GM21447 (cell line): ENCODE measurements around the gene GOLGA8J.
"Not testable (repeated sequence)": the region's sequence is repeated elsewhere in the genome, so short reads cannot be mapped to it uniquely, and the experiment has no call there.

ENCODE experiments used
- ATAC-seq: cut with Tn5 transposase; IDR thresholded peaks from one replicate; pipeline ENCODE4 v1.9.1; 2021; ENCODE audit not compliant: unreplicated experiment

Gene GOLGA8J, protein sequence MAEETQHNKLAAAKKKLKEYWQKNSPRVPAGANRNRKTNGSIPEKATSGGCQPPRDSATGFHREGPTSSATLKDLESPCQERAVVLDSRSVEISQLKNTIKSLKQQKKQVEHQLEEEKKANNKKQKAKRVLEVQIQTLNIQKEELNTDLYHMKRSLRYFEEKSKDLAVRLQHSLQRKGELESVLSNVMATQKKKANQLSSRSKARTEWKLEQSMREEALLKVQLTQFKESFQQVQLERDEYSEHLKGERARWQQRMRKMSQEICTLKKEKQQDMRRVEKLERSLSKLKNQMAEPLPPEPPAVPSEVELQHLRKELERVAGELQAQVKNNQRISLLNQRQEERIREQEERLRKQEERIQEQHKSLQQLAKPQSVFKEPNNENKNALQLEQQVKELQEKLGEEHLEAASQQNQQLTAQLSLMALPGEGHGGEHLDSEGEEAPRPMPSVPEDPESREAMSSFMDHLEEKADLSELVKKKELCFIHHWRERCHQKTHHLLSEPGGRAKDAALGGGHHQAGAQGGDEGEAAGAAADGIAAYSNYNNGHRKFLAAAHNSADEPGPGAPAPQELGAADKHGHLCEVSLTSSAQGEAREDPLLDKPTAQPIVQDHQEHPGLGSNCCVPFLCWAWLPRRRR

DNA sequence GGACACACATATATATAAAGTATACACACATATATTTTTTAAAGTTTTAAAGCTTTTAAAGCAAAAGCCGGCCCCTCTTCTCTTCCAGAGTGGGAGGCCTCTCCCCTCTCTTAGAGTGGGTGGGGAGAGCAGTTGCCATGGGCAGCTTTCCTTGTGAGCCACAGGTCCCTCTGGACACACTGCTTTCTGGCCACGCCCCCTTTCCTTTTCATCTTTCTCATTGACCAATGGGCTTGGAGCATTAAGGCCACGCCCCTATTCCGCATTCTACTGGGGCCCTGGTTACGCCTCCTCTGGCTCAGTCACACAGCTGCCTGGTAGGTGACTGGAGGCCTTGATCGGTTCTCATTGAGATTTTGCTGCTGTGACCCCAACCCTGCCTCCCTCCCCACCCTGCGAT is at the start of gene GOLGA8J:
GOLGA8J (plus strand) TSS at position 301 of the 400 bp plus-strand sequence; CDS start at position 399, 98 bp downstream.
- not testable (repeated sequence) for ATAC-seq

DNA sequence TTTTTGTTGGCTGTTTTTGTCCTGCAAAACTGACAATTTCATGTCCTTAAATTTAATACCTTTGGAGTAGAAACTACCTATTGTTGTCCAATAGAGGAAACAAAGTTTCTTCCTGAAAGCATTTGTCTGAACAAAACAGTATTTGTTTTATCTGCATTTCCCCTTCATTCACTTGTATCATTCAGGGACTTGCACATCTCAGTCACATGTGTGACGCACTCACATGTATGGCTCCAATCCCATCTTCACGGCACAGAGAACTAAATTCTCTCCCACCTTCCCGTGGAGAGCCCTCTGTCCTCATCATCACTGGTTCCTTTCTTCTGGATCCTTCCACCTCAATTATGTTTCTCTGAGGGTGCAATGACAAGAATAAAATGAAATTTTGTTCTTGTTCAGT is 49.5 kb upstream of the GOLGA8J start:
- no peak for ATAC-seq

DNA sequence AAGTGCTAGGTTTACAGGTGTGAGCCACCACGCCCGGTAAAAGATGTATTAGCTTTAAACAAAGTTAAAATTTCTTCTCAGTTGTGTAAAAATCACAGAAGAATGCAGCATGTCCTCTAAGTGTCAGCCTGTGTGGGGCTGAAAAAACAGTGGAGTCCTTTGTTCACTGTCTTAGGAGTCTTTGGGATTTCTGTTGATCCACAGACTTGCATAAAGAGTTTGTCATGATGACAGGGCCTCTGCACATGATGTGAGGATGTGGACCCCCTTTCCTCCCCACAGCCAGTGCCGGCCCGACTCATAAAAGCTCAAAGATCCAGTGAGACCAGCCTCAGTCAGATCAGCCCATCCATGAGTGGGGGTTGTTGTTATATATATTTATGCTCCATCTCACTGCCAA is 49.0 kb upstream of the GOLGA8J start:
- ATAC-seq: no peak

DNA sequence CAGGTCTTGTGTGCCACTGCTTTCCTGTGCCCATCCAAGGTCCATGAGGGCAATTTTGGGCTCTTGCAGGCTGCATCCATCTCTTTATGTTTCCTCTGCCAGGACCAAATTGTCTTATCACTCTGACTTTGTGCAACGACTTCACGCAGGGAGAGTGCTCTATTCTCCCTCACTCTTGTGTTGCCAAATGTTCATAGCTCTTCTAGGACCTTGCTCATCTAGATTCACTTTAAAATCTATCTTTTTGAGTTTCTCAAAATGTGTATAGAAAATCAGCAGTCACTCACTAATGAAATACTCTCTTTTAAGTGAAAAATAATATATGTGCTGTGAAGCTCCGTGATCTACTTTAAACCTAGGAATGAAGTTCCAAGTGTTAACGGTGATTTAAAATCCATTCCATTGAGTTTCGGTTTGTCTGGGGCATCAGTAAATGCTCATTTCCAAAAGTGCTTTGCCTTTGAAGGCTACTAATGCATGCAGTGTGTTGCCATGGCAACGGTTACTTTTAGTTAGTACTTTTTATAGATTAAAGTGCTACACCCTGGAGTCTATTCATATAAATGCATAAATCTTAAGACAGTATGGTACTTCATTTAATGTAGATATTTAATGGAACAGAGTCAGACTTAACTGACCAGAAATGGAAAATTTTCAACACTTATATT is 46.6 kb upstream of the GOLGA8J start:
- no peak for ATAC-seq

DNA sequence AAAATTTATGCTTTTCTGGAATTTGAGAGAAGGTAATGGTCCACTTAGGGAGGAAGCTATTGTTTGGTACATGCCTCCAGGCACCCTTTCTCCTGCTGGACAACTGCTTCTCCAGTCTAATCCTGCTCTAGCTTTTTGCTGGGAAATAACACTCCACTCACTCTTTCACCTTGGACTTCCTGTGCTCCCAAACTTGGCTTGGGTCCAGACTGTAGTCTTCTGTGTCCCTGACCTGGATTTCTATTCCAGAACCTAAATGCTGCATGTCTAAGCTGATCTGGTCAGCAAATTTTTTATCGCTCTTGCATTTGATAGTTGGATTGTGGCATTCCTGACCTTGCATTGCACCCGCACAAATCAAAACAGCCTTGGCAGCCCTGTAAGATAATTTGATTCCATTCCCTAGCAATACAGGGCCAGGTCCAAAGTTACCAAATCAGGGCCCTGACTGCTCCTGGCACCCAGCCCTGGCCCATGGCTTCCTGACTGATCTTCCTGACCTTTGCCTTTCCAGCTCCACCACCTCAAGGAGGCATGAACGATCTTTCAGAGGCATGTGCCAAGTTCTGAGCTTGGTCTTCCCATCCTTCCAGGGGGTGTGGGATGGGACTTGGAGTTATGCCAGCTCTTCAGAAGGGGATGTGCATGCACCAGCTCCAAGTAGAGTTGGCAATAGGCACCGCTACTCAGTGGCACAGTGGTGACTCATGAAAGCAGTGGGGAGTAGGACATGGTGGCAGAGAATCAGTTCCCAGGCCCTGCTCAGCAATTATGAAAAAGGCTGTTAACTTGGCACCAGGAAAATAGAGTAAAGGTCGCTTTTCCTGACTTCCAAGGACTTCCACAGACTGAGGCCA is 43.9 kb upstream of the GOLGA8J start:
- no peak for ATAC-seq

DNA sequence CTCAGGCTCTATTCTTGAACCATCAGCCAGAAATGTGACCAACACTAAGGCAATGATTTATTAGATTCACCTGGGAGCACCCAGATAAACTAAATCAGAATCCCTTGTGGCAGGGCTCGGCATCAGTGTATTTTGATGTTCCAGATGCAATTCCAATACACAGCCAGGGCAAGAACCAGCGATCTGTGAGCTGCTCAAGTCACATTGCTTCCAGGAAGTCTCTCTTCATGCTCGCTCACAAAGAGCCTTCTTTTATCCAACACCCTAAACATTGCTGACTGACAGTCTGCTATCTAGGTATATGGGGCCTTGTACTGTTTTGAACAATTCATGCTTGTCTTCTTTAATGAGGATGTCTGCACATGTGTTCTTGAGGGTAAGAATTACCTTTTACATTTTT is 40.9 kb upstream of the GOLGA8J start:
- no peak for ATAC-seq

DNA sequence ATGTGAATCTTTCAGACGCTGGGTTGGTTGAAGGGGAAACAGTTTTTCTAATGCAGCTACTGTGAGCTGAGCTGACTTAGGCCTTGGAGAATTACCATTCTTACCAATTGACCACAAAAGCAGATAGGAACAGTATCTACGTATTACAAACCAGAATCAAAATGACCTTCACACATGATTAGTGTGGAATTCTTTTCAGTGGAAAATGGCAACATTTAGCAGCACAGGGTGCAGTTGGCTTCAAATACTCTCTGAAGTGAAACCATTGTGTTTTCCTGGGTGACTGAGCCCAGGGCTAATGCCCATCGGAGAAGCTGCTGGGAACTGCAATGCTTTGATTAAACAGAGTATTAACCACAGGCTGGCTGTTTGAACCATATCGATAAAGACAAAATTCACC is 40.2 kb upstream of the GOLGA8J start:
- ATAC-seq: no peak

DNA sequence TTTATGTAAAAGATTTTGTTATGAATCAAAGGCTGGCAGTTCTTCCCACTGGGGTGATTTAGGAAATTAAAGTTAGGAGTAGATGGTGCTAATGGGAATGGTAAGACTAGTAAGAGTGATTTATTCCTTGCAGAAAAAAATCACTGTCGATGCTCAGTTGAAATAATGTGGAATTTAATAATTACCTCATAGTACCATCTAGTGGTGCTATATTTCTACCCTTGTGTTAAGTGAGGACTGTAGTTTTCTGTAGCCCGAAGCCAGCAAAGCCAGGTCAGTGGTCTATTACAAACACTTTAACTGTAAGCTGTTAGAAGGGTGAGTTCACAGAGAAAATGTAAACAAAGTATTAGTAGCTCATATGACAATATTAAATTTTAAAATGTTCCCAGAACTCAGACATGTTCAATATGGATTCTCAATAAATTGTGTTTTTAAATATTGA is 39.5 kb upstream of the GOLGA8J start:
- no peak for ATAC-seq

DNA sequence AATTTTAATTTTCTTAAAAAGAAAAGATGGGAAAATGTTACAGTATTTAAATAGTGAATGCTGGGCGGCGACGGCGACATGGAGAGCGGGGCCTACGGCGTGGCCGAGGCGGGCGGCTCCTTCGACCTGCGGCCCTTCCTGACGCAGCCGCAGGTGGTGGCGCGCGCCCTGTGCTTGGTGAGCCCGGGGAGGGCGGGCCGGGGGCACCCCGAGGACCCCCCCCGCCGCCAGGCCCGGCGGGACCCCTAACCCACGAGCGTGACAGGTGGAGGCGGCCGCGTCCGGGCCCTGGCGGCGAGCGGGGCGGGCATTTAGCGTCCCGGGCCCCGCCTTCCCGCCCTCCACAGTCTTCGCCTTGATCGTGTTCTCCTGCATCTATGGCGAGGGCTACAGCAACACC is 38.4 kb upstream of the GOLGA8J start:
- no peak for ATAC-seq

DNA sequence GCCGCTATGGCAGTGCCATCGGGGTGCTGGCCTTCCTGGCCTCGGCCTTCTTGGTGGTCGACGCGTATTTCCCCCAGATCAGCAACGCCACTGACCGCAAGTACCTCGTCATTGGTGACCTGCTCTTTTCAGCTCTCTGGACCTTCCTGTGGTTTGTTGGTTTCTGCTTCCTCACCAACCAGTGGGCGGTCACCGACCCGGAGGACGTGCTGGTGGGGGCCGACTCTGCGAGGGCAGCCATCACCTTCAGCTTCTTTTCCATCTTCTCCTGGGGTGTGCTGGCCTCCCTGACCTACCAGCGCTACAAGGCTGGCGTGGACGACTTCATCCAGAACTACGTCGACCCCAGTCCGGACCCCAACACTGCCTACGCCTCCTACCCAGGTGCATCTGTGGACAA is 37.9 kb upstream of the GOLGA8J start:
- not testable (repeated sequence) for ATAC-seq

DNA sequence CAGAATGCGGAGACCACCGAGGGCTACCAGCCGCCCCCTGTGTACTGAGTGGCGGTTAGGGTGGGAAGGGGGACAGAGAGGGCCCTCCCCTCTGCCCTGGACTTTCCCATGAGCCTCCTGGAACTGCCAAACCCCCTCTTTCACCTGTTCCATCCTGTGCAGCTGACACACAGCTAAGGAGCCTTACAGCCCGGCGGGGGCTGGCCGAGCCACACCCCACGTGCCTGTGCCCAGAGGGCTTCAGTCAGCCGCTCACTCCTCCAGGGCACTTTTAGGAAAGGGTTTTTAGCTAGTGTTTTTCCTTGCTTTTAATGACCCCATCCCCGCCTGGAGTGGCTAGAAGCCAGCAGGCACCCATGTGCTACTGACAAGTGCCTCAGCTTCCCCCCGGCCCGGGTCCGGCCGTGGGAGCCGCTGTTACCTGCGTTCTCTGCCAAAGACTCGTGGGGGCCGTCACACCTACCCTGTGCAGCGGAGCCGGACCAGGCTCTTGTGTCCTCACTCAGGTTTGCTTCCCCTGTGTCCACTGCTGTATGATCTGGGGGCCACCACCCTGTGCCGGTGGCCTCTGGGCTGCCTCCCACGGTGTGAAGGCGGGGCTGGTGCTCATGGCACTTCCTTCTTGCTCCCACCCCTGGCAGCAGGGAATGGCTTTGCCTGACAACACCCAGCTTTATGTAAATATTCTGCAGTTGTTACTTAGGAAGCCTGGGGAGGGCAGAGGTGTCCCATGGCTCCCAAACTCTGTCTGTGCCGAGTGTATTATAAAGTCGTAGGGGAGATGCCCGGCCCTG is 37.3 kb upstream of the GOLGA8J start:
- not testable (repeated sequence) for ATAC-seq

DNA sequence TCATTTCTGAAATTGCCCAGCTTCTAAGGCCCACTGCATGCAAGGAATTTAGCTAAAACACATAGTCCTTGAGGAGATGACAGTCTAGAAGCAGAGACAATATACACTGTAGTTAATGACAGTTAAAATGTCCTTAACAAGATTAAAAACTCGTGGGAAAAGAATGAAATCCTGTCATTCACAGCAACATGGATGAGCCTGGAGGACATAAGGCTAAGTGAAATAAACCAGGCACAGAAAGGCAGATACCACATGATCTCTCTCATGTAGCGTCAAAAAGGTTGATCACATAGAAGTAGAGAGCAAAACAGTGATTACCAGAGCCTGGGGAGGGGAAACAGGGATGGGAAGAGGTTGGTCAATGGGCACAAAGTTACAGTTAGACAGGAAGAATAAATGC is 36.3 kb upstream of the GOLGA8J start:
- no peak for ATAC-seq

DNA sequence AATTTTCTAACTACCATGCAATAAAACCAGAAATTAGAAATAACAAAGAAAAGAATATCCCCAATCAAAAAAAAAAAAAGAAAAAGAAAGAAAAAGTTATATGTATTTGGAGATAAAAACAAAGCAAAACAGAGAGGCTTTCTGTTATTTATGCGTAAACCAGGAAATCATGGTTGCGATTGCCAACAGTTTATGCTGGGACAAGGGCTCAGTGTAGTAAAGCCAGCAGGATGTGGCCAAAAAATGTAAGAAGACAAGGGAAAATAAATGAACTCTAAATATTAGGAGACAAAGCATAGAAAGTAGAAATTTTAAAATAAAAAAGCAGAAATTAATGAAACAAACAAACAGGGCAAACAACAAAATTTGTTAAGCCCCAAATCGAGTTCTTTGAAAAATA is 27.2 kb upstream of the GOLGA8J start:
- ATAC-seq: no peak

DNA sequence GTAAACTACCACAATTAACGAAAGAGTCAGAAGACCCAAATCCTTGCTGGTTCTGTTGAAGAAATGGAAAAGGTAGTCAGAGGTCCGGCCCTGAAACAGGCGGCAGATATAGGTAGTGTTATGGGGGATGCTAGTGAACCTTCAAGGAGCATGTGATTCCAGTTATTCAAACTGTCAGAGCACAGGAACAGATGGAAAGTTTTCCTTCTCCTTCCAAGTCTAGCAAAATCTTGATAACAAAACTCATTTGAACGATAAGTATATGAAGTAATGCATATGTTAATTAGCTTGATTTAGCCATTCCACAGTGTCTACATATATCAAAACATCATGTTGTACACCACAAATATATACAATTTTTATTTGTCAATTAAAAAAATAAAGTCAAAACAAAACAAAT is 26.6 kb upstream of the GOLGA8J start:
- no peak for ATAC-seq

DNA sequence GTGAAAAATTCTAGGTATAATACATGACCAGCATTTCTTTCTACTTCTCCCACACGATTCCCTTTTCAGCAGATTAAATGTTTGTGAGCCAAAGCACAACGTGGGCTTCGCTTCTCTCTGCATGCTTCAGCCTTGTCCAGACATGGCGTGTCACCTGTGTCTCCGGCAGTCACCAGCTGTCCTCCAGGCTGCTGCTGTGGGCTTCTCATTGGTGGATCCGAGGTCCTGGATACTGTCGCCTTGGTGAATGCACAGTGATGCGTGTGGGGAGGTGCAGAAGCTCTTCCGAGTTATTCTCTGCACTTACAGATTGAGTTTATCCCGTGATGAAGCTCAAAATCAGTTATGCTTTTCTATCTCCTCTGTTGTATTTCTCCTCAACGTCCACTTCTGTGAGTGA is 23.0 kb upstream of the GOLGA8J start:
- ATAC-seq: no peak

DNA sequence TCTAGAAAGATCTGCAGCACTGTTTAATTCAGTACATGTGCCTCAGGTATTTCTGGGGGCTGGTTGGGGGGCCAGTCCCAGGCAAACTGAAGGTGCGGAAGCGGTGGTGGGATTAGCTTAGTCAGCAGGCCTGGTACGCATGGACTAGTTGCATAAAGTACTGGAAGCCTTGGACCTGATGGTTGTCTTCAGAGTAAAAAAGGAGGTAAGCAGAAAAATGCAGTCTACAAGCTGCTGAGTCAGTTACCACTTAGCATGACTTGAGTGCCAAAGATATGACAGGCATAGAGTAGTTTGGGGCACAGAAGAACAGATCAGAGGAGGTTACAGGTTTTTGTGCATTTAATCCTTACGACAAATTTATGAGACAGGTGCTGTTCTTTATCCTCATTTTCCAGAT is 19.9 kb upstream of the GOLGA8J start:
- no peak for ATAC-seq

DNA sequence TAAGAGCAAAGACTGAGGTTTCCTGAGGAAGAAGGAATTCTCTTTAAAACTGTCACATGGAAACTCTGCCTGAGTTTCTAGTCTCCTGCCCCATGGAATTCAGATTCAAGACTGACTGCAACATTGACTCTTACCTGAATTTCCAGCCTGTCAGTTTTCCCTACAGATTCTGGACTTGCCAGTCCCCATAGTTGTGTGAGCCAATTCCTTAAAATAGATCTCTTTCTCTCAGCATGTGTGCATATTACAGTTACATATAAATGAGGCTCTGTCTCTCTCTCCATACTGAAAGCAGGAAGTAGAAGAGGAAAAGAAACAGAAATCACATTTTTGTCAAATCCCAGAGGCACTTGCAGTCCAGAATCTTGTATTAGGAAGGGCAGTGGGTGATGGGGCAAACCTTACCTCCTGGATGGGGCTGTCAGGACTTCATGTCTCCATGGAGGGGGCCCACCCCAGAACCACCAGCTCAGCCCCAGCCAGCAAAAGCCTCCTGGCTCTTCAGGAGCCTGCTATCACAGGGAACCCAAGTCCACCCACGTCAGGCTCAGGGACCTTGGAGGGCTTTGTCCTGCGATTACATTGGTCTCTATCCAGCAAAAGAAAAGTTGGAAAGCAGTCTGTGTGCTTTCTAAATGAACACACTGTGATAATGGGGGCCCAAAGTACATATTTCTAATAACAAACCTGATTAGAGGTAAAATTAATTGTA is 18.8 kb upstream of the GOLGA8J start:
- no peak for ATAC-seq

DNA sequence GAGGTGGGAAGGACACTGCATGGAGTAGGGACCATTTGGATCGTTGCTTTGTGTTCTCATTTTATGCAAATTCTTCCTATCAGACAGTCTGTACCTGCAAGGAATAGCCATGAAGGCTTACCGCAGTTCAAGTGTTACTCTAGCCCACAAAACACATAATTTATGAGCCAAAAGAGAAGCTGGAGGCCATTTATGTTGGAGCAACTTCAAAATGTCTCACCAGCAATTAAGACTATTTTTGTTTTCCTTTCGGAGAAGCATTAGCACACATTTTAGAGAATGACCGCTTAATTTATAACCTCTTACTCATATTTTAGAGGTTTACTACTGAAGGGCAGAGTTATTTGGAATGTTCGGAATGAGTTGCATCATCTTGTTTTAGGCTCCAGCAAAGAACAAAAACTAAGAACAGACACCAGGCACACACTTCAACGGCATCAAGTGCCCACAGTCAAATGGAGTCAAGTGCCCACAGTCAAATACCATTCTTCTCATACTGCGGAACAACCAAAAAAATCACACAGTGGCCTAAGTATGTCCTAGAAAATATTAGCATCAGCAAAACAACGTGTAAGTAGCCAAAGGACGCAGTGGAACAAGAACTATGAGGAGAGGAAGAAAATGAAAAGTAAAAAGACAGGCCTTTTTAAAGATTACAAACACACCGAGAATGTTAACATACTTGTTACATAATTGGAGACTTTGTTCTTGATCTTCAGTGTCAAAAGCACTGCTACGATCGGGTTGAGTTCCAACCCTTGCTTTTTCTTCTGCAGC is 17.5 kb upstream of the GOLGA8J start:
- ATAC-seq: no peak

DNA sequence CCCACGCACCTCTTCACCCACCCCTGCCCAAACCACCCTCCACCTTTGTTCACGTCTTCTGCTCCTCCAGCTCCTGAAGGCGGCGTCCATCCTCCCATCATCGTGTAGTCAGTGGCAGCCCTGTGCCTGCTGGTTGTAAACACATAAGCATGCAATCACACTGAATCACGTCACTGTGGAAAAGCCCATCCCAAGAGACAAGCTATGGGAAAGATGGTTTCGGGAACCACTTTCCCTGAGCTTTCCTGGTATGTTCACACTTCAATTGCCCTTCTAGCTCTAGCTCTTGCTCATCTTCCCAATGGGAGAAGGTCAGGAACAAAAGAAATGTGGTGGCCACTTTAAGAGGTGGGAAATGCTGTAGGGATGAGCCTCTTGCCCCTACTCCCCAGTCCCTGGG is 14.4 kb upstream of the GOLGA8J start:
- no peak for ATAC-seq
